COLO668 (cell line): ENCODE measurements around the gene FOSL2.

Source experiments
- DNase-seq: peaks from one replicate; lab custom pipeline; 2025; ENCODE audit not compliant: unreplicated experiment; lab: John Stamatoyannopoulos, UW

FOSL2 gene

DNA sequence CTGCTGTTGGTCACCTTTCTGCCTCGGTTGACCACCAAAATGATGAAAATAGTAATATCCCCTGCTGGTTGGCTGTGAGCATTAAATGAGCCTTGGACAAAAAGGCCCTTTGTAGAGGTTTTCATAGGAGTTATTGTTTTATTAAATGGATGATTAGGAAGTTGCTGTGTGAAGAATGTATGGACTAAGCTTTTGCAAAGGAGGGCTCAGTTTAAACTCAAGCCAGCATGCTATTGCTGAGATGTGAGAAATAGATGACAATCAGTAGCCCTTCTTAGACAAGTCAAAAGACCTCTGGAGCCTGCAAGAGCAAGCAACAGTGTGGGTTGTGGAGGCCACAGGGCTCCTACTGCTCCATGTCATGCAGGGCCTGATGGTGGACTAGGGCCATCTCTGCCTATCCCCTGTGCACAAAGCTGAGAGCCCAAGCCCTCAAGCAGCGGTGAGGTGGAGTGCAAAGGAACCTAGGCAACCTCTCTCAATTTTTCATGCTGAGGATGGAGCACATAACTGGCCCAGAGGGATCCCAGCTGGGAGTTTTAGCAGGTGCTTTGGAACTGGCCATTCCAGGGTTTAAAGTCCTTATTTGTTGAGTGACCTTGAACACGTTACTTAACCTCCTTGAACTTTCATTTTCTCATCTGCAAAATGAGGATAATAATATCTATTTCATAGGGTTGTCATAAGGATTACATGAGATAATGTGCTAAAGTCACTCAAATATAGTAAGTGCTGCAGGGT lies 37.1 kb downstream of the FOSL2 start:
- no peak for DNase-seq

GRCh38 chr2:28430377-28430765 lies 37.7 kb downstream of the FOSL2 start:
- DNase-seq: no peak

DNA sequence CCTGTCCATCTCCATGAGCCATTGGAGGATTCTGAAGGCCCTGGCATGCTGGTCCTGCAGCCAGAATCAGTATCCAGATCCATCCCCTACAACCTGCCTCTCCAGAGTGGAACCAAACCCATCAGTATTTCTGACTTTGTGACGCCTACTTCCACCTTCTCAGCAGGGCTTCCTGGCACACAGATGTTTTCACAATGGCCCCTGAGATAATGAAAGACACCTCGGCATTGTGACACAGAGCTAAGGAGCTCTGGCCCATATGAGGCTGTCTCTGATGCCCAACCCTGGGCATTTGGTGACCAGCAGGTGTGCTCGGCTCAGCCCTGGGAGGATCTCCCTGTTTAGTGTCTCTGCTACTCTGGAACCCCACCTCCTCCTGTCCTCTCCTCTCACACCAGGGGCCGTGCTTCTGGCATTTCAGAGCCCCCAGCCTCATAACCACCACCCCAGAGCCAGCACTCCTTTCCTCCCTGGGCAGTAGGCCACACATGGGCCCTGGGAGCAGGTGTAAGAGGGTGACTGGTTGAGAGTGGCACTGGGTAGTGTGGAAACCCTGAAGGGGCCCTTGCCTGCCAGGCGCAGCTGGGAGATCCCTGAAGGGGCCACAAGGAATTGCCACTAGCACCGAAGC lies 38.2 kb downstream of the FOSL2 start:
- no peak for DNase-seq

- DNase-seq: no peak
Observed at GRCh38 chr2:28431741-28432140, 39.1 kb downstream of the FOSL2 start.

DNA sequence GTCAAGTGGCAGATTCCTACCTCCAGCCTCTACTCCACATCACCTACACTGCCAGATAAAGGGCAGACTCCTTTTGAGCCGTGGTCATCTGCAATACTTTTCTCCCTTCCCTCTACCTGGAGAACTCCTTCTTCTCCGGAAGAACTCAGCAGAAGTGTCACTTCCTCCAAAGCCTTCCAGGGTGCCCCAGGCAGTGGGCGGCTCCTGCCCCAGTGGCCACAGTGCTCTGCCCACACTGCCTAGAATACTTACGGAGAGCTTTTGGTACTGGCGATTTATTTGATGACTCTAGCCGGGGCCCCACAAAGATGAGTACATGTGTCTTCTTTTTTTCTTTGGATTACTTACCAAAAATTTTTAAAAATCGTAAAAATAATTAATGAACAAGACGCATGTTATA lies 39.7 kb downstream of the FOSL2 start:
- no peak for DNase-seq

GRCh38 chr2:28433215-28433614 lies 40.6 kb downstream of the FOSL2 start:
- no peak for DNase-seq

- DNase-seq: no peak
Observed at GRCh38 chr2:28433935-28434599, 41.4 kb downstream of the FOSL2 start.

- DNase-seq: peak; percentile 86
Observed at GRCh38 chr2:28434600-28434989, 41.9 kb downstream of the FOSL2 start.

- no peak for DNase-seq
Observed at GRCh38 chr2:28435241-28435640, 42.6 kb downstream of the FOSL2 start.

- DNase-seq: peak; percentile 44
Observed at GRCh38 chr2:28435814-28436351, 43.2 kb downstream of the FOSL2 start.

- peak; percentile 85 for DNase-seq
Observed at GRCh38 chr2:28436525-28437051, 43.9 kb downstream of the FOSL2 start.

GRCh38 chr2:28437149-28437835 lies 44.6 kb downstream of the FOSL2 start:
- peak; percentile 86 for DNase-seq

GRCh38 chr2:28437918-28438317 lies 45.3 kb downstream of the FOSL2 start:
- DNase-seq: peak; percentile 57

DNA sequence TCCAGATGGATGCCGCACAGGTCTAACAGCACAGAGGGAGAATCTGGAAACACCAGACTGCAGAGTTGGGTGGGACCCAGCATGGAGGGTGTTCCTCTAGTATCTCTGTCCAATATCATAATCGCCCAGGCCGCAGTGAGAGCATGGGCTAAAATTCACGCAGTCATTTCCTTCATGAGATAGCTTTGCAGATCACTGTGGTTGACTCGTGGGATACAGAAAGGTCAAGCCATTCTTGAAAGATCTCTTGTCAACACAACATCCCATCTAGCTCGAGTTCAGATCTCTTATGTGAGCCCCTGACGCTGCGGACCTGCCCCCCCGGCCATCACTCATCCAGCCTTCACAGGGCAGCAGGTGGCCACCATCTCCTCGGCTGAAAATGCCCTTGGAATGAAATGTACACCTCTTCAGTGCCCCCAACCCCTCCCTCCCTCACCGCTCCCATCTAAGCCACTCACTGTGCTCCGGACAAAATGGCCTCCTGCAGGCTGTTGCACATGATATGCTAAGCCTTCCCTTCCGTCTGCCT lies 45.9 kb downstream of the FOSL2 start:
- no peak for DNase-seq

- DNase-seq: no peak
Observed at GRCh38 chr2:28439127-28439526, 46.5 kb downstream of the FOSL2 start.

DNA sequence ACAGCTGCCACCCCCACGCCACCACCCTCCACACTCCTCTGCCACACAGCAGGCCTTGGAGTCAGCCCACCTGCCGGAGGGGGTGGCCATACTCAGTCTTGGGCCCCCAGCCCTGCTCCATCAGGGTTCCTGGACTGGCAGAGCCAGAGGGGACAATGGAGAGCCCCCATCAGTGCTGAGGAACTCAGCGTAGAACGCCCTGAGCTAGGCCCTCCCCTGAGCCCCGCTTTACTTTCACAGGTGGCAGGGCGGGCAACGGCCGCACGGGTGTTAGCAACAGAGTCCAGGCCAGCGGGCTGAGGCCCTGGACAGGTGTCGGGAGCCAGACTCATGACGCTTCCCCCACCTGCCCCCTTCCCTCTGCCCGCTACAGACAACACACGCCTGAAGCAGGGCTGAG lies 47.1 kb downstream of the FOSL2 start:
- peak; percentile 90 for DNase-seq

DNA sequence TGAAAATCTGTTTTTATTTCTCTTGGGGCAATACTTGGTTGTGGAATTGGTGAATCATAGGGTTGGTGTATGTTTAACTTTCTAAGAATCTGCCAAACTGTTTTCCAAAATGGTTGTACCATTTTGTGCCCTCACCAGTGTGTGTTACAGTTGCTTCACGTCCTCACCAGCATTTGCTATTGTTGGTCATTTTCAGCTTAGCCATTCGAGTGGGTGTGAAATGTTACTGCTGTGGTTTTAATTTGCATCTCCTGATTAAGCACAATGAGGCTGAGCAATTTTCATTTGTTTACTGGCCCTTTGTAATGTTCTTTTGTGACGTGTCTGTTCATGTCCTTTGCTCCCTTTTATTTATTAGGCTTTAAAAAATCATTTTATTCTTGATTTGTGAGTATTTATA lies 49.7 kb downstream of the FOSL2 start:
- no peak for DNase-seq

GRCh38 chr2:28444956-28445355 lies 52.3 kb downstream of the FOSL2 start:
- DNase-seq: no peak

DNA sequence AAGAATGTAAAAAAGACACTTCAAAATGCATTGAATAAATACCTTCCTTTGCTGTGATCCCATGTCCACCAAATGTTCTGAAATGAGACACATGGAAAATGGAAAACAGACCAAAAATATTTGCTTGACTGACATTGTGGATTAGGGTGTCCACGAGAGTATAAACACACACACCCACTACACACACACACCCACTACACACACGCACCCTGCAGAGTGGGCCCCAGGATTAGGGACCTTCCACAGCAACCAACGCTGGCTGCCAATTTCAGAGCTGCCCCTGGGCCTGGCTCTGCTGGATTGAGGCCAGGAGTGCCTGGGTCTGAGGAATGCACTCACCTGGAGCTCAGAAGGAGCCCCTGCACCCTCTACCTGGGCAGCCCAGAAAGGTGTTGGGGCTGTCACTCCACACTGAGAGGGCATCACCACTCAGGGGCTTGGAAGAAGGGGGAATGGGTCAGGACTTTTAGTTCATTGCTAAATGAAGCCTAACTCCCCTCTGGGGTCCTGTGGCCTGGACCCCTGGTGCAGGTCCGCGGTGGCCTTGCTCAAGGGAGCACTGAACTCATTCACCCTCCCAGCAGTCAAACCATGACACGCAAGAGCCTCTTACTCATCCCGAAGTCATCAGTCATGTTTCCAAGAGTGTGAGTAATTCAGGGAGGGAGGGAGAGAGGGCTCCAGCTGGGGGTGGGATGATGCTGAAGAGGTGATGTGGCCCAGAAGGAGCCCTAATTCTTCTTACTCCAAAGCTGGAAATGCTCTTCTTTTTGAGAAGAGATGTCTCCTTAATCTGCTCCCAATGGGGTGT lies 53.0 kb downstream of the FOSL2 start:
- DNase-seq: no peak

DNA sequence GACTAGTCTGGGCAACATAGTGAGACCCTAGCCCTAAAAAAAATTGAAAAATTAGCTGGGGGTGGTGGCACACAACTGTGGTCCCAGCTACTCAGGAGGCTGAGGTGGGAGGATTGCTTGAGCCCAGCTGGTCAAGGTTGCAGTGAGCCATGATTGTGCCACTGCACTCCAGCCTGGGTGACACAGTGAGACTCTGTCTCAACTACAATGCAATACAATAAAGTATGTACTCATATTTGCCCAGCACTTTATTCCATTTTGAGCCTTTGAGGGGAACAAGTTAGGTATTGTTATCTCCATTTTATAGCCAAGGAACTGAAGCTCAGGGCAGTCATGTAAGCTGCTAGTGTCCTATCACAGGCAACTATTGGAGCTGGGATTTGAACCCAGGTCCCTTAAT lies 53.9 kb downstream of the FOSL2 start:
- no peak for DNase-seq
